Measurements from ENCODE around the gene SLC6A7.

Gene SLC6A7

GRCh38 chr5:150218693-150219035 is 28.8 kb downstream of the SLC6A7 start:
- DNase-seq (ENCODE audit: extremely low read depth, low read depth) = no peak
- TF ChIP-seq CTCF (IDR thresholded peaks at IDR 0.05; ENCODE audit: low read depth, low read length) = no peak

GRCh38 chr5:150219142-150219541 is 29.3 kb downstream of the SLC6A7 start:
- TF ChIP-seq CTCF (IDR thresholded peaks at IDR 0.05; ENCODE audit: low read depth, low read length) = no peak
- no peak for DNase-seq (ENCODE audit: extremely low read depth, low read depth)

GRCh38 chr5:150219861-150220260 is 30.0 kb downstream of the SLC6A7 start:
- TF ChIP-seq CTCF (IDR thresholded peaks at IDR 0.05; ENCODE audit: low read depth, low read length) = no peak
- DNase-seq (ENCODE audit: extremely low read depth, low read depth) = no peak

- no peak for TF ChIP-seq CTCF (IDR thresholded peaks at IDR 0.05; ENCODE audit: low read depth, low read length)
- DNase-seq (ENCODE audit: extremely low read depth, low read depth) = no peak
Measured at GRCh38 chr5:150221471-150221870, 31.6 kb downstream of the SLC6A7 start.

GRCh38 chr5:150222906-150223305 is 33.0 kb downstream of the SLC6A7 start:
- TF ChIP-seq CTCF (IDR thresholded peaks at IDR 0.05; ENCODE audit: low read depth, low read length) = no peak
- no peak for DNase-seq (ENCODE audit: extremely low read depth, low read depth)

GRCh38 chr5:150223474-150223873 is 33.6 kb downstream of the SLC6A7 start:
- TF ChIP-seq CTCF (IDR thresholded peaks at IDR 0.05; ENCODE audit: low read depth, low read length) = no peak
- no peak for DNase-seq (ENCODE audit: extremely low read depth, low read depth)

GRCh38 chr5:150224483-150225027 is 34.7 kb downstream of the SLC6A7 start:
- no peak for DNase-seq (ENCODE audit: extremely low read depth, low read depth)
- no peak for TF ChIP-seq CTCF (IDR thresholded peaks at IDR 0.05; ENCODE audit: low read depth, low read length)

Measured in AG09319 (cell line).